K562 (cell line): ENCODE measurements around the gene RAD21L1. TPM values are rescaled to one million over a fixed set of nuclear protein-coding genes. Genes with fewer than 3 reads are reported as not detected.

Experiments used
- ARNT ChIP-seq, 2 experiments: fragments of 450-650 bp; IDR thresholded peaks; 2 replicates each; pipeline ENCODE4 v1.6.1; 2016; ENCODE audit warnings: mild to moderate bottlenecking in 1 of 2
- C11orf30 ChIP-seq: fragments of 450-650 bp; IDR thresholded peaks from 2 replicates; pipeline ENCODE4 v1.6.1; 2016; ENCODE audit warnings: low read depth, mild to moderate bottlenecking
- CREB1 ChIP-seq, 2 experiments: sonication (generic) in 1 of 2; formaldehyde crosslinking in 1 of 2; IDR thresholded peaks; 2 replicates each; pipeline versions ENCODE4 v1.6.1 to v1.8.0; 2012 to 2022; ENCODE audit warnings: inconsistent platforms in 1 of 2, mild to moderate bottlenecking in 1 of 2, missing genetic modification reagents in 1 of 2, moderate library complexity in 1 of 2
- CREM ChIP-seq: IDR thresholded peaks from 2 replicates; pipeline ENCODE4 v1.6.1; 2014; ENCODE audit warnings: antibody characterized with exemption, low read depth
- CTBP1 ChIP-seq: fragments of 450-650 bp; IDR thresholded peaks from 2 replicates; pipeline ENCODE4 v1.6.1; 2016; ENCODE audit warnings: borderline replicate concordance
- FOXA3 ChIP-seq, 2 experiments: fragments of 450-650 bp in 1 of 2; sonication (generic) in 1 of 2; formaldehyde crosslinking; IDR thresholded peaks in 1 of 2; conservative IDR thresholded peaks in 1 of 2; 2 replicates each; pipeline versions ENCODE4 v1.4.0 to v1.8.0; 2020 to 2022; ENCODE audit warnings: mild to moderate bottlenecking in 2 of 2, missing genetic modification reagents in 1 of 2
- FOXJ3 ChIP-seq: sonication (generic); formaldehyde crosslinking; IDR thresholded peaks from 2 replicates; pipeline ENCODE4 v1.4.0; 2020; ENCODE audit warnings: mild to moderate bottlenecking, missing genetic modification reagents
- GATAD2A ChIP-seq: fragments of 450-650 bp; IDR thresholded peaks from 2 replicates; pipeline ENCODE4 v1.6.1; 2017
- HDAC1 ChIP-seq, 2 experiments: fragments of 450-650 bp; IDR thresholded peaks; 2 replicates each; pipeline ENCODE4 v1.6.1; 2016 to 2017; ENCODE audit warnings: inconsistent platforms in 1 of 2, mild to moderate bottlenecking in 1 of 2, moderate library complexity in 1 of 2
- ILF3 ChIP-seq: fragments of 450-650 bp; IDR thresholded peaks from 2 replicates; pipeline ENCODE4 v1.6.1; 2018; ENCODE audit warnings: antibody characterized with exemption, mild to moderate bottlenecking, moderate library complexity, borderline replicate concordance
- KLF16 ChIP-seq: IDR thresholded peaks from 2 replicates; pipeline ENCODE4 v1.6.1; 2016; ENCODE audit warnings: antibody characterized with exemption
- MAFF ChIP-seq: IDR thresholded peaks from 2 replicates; pipeline ENCODE4 v1.6.1; 2012; ENCODE audit warnings: low read length, improper control_type of control experiment
- MAX ChIP-seq: sonication (generic); formaldehyde crosslinking; IDR thresholded peaks from 2 replicates; pipeline ENCODE4 v1.9.0; 2022; ENCODE audit warnings: mild to moderate bottlenecking, missing genetic modification reagents
- MTA2 ChIP-seq: fragments of 450-650 bp; IDR thresholded peaks from 2 replicates; pipeline ENCODE4 v1.6.1; 2016; ENCODE audit warnings: low read depth
- MTA3 ChIP-seq: fragments of 450-650 bp; formaldehyde crosslinking; IDR thresholded peaks from 2 replicates; pipeline ENCODE4 v1.6.1; 2017; ENCODE audit warnings: mild to moderate bottlenecking, borderline replicate concordance
- MYBL2 ChIP-seq, 2 experiments: fragments of 450-650 bp in 1 of 2; sonication (generic) in 1 of 2; formaldehyde crosslinking in 1 of 2; IDR thresholded peaks; 2 replicates each; pipeline versions ENCODE4 v1.6.1 to v1.8.1; 2017 to 2022; ENCODE audit warnings: borderline replicate concordance in 1 of 2, inconsistent platforms in 1 of 2, low read depth in 1 of 2, mild to moderate bottlenecking in 1 of 2, missing genetic modification reagents in 1 of 2, moderate library complexity in 1 of 2
- NCOA4 ChIP-seq: fragments of 450-650 bp; IDR thresholded peaks from 2 replicates; pipeline ENCODE4 v1.6.1; 2018; ENCODE audit warnings: mild to moderate bottlenecking; ENCODE audit not compliant: partially characterized antibody
- NEUROD1 ChIP-seq: fragments of 150-350 bp; IDR thresholded peaks from 2 replicates; pipeline ENCODE4 v1.6.1; 2014; ENCODE audit warnings: borderline replicate concordance, low read length, low read depth; ENCODE audit not compliant: partially characterized antibody
- NFIC ChIP-seq: fragments of 450-650 bp; IDR thresholded peaks from 2 replicates; pipeline ENCODE4 v1.6.1; 2017; ENCODE audit warnings: mild to moderate bottlenecking, inconsistent platforms
- NFYB ChIP-seq: IDR thresholded peaks from 2 replicates; pipeline ENCODE4 v1.6.1; 2011; ENCODE audit warnings: mild to moderate bottlenecking, moderate library complexity; ENCODE audit not compliant: insufficient read length; ENCODE audit errors: extremely low read depth
- POLR2G ChIP-seq: fragments of 200-400 bp; formaldehyde crosslinking; IDR thresholded peaks from 2 replicates; pipeline ENCODE4 v1.6.1; 2017; ENCODE audit warnings: low read depth, mild to moderate bottlenecking, antibody characterized with exemption, low read length, moderate library complexity
- PTBP1 ChIP-seq: fragments of 200-400 bp; formaldehyde crosslinking; IDR thresholded peaks from 2 replicates; pipeline ENCODE4 v1.6.1; 2017; ENCODE audit warnings: low read depth, low read length
- RBM39 ChIP-seq: fragments of 200-400 bp; formaldehyde crosslinking; optimal IDR thresholded peaks from 2 replicates; pipeline ENCODE3; 2018; ENCODE audit warnings: low read depth, low read length
- SLC30A9 ChIP-seq: fragments of 250-450 bp; sonication (Bioruptor Pico); IDR thresholded peaks from 2 replicates; pipeline ENCODE4 v1.8.0; 2022; ENCODE audit warnings: mild to moderate bottlenecking, moderate library complexity
- ZNF224 ChIP-seq: sonication (generic); formaldehyde crosslinking; IDR thresholded peaks from 2 replicates; pipeline ENCODE4 v1.8.0; 2022; ENCODE audit warnings: mild to moderate bottlenecking, missing genetic modification reagents
- ZNF316 ChIP-seq: fragments of 450-650 bp; IDR thresholded peaks from 2 replicates; pipeline ENCODE4 v1.6.1; 2016
- ZNF384 ChIP-seq: IDR thresholded peaks from 2 replicates; pipeline ENCODE4 v1.6.1; 2012; ENCODE audit warnings: low read depth, low read length, improper control_type of control experiment
- ZNF639 ChIP-seq, 2 experiments: fragments of 200-800 bp in 1 of 2; sonication (Bioruptor generic) in 1 of 2; sonication (generic) in 1 of 2; formaldehyde crosslinking in 1 of 2; IDR thresholded peaks in 1 of 2; conservative IDR thresholded peaks in 1 of 2; 2 replicates each; pipeline versions ENCODE4 v1.5.0 to v1.6.1; 2016 to 2020; ENCODE audit warnings: missing compliant biosample characterization in 1 of 2, missing genetic modification characterization in 1 of 2, missing genetic modification reagents in 1 of 2
- ZNF75A ChIP-seq: fragments of 450-650 bp; formaldehyde crosslinking; IDR thresholded peaks from 2 replicates; pipeline ENCODE4 v1.4.0; 2020; ENCODE audit warnings: mild to moderate bottlenecking
- polyA plus RNA-seq, 8 experiments: library from polyadenylated mRNA; depleted of rRNA in 4 of 8; stranded (reverse) in 5 of 8; unstranded in 3 of 8; fragments of >200 nt; fragmentation: Nextera tagmentation in 2 of 8; fragmentation: Illumina TruSeq in 1 of 8; extraction: Ambion mirVana in 2 of 8; extraction: Trizol in 1 of 8; gene quantifications; 2 replicates each; pipeline versions ENCODE4 v1.2.1 to v1.2.3, GENCODE V29; 2011 to 2014; ENCODE audit warnings: inconsistent platforms in 1 of 8, missing spikeins in 1 of 8
- total RNA-seq, 7 experiments: library from RNA; depleted of rRNA in 6 of 7; stranded (reverse); fragments of >200 nt in 6 of 7; fragmentation: Illumina TruSeq in 2 of 7; extraction: Trizol in 2 of 7; gene quantifications; 2 replicates each; pipeline versions ENCODE4 v1.2.1 to v1.2.3, GENCODE V29; 2011 to 2021; ENCODE audit warnings: low replicate concordance in 1 of 7
- TF ChIP-seq, protein P1 (sequence below): fragments of 450-650 bp; formaldehyde crosslinking; IDR thresholded peaks from 2 replicates; pipeline ENCODE4 v1.4.0; 2020; ENCODE audit warnings: mild to moderate bottlenecking

RAD21L1 gene
- total and polyA plus RNA-seq, 9 of the 15 experiments (the other 6 are each of a cell fraction or from before 2014, with no cell fraction given) = 0.17 to 1.7 (median 0.45) TPM; not detected in 1

GRCh38 chr20:1190847-1191246 is 35.0 kb upstream of the RAD21L1 start (continued):
- TF ChIP-seq ARNT (IDR thresholded peaks at IDR 0.05) = no peak
- no peak for TF ChIP-seq NFYB
- no peak for TF ChIP-seq ZNF316
- TF ChIP-seq CREM = peak; percentile 24; the same call in 1 of the 2 replicates
- TF ChIP-seq ZNF75A (CRISPR knock-in tag) = no peak
- TF ChIP-seq C11orf30 = 0 out of 2 replicates have a peak, but pooled peaks have one; percentile 16
- TF ChIP-seq NEUROD1 = no peak
- peak in 1 of 2 experiments; percentile 45; a peak in 1 of 4 replicates for TF ChIP-seq HDAC1 (IDR thresholded peaks at IDR 0.05)
- no peak for TF ChIP-seq MAFF
- TF ChIP-seq NFIC = peak; percentile 60
- TF ChIP-seq ZNF639 (CRISPR knock-in tag; conservative IDR thresholded peaks at IDR 0.05 in 1 of 2, IDR thresholded peaks at IDR 0.05 in 1 of 2) = no peak
- no peak for TF ChIP-seq ILF3
- TF ChIP-seq GATAD2A = no peak
- TF ChIP-seq FOXA3 (CRISPR knock-in tag; conservative IDR thresholded peaks at IDR 0.05 in 1 of 2, IDR thresholded peaks at IDR 0.05 in 1 of 2) = peak; percentile 21 to 62; a peak in 2 of 4 replicates
- TF ChIP-seq MTA3 = no peak
- no peak for TF ChIP-seq ZNF384
- no peak for TF ChIP-seq RBM39
- no peak for TF ChIP-seq SLC30A9 (CRISPR knock-in tag)
- no peak for TF ChIP-seq NCOA4
- TF ChIP-seq KLF16 = peak; percentile 41; the same call in 1 of the 2 replicates
- TF ChIP-seq, protein P1, sequence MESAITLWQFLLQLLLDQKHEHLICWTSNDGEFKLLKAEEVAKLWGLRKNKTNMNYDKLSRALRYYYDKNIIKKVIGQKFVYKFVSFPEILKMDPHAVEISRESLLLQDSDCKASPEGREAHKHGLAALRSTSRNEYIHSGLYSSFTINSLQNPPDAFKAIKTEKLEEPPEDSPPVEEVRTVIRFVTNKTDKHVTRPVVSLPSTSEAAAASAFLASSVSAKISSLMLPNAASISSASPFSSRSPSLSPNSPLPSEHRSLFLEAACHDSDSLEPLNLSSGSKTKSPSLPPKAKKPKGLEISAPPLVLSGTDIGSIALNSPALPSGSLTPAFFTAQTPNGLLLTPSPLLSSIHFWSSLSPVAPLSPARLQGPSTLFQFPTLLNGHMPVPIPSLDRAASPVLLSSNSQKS (CRISPR knock-in tag) = no peak
- TF ChIP-seq PTBP1 = no peak
- no peak for TF ChIP-seq MYBL2 (IDR thresholded peaks at IDR 0.05; ENCODE audit: low read depth)
- no peak for TF ChIP-seq MYBL2 (CRISPR knock-in tag; IDR thresholded peaks at IDR 0.05; ENCODE audit: borderline replicate concordance)
- TF ChIP-seq CREB1 (IDR thresholded peaks at IDR 0.05) = no peak
- TF ChIP-seq CREB1 (CRISPR knock-in tag; IDR thresholded peaks at IDR 0.05) = no peak
- TF ChIP-seq MAX (CRISPR knock-in tag) = peak; percentile 26; the same call in 1 of the 2 replicates
- TF ChIP-seq MTA2 = peak; percentile 43; the same call in 1 of the 2 replicates
- no peak for TF ChIP-seq POLR2G
- no peak for TF ChIP-seq ZNF224 (CRISPR knock-in tag)
- no peak for TF ChIP-seq FOXJ3
- TF ChIP-seq CTBP1 = 0 out of 2 replicates have a peak, but pooled peaks have one; percentile 40
